Measurements from ENCODE around the gene BLVRA. TPM values are rescaled to one million over a fixed set of nuclear protein-coding genes. Genes with fewer than 3 reads are reported as not detected.

The BLVRA gene
- total RNA-seq, 1 donor from 2014 or later: 28.9 TPM

GRCh38 chr7:43764039-43764761, 5.7 kb downstream of the BLVRA start:
- no peaks in the 10 kb centered on the region for H3K9me3 Mint-ChIP-seq
- H3K4me1 Mint-ChIP-seq: peaks cover 26% of the 10 kb centered on the region
- H3K4me3 Mint-ChIP-seq: no peak overlapping the region
- H3K36me3 Mint-ChIP-seq: no peaks in the 10 kb centered on the region
- H3K27me3 Mint-ChIP-seq (ENCODE audit: low read depth): peaks cover 10% of the 10 kb centered on the region
- TF ChIP-seq CTCF (IDR thresholded peaks at IDR 0.05; ENCODE audit: unreplicated experiment): no peak
- peak overlapping the region; percentile 80 for H3K27ac Mint-ChIP-seq
- DNase-seq (ENCODE audit: low spot score in 2 of 2, unreplicated experiment in 2 of 2): no peak

GRCh38 chr7:43764807-43765491, 6.5 kb downstream of the BLVRA start:
- peaks cover 4% of the 10 kb centered on the region for H3K27me3 Mint-ChIP-seq (ENCODE audit: low read depth)
- no peak for DNase-seq (ENCODE audit: low spot score in 2 of 2, unreplicated experiment in 2 of 2)
- H3K4me3 Mint-ChIP-seq: no peak overlapping the region
- H3K27ac Mint-ChIP-seq: peak overlapping the region; percentile 80
- no peaks in the 10 kb centered on the region for H3K36me3 Mint-ChIP-seq
- TF ChIP-seq CTCF (IDR thresholded peaks at IDR 0.05; ENCODE audit: unreplicated experiment): no peak
- no peaks in the 10 kb centered on the region for H3K9me3 Mint-ChIP-seq
- peaks cover 23% of the 10 kb centered on the region for H3K4me1 Mint-ChIP-seq

- H3K4me3 Mint-ChIP-seq: no peak overlapping the region
- H3K36me3 Mint-ChIP-seq: no peaks in the 10 kb centered on the region
- TF ChIP-seq CTCF (IDR thresholded peaks at IDR 0.05; ENCODE audit: unreplicated experiment): no peak
- no peak for DNase-seq (ENCODE audit: low spot score in 2 of 2, unreplicated experiment in 2 of 2)
- peaks cover 23% of the 10 kb centered on the region for H3K4me1 Mint-ChIP-seq
- no peaks in the 10 kb centered on the region for H3K27me3 Mint-ChIP-seq (ENCODE audit: low read depth)
- H3K27ac Mint-ChIP-seq: no peak overlapping the region
- no peaks in the 10 kb centered on the region for H3K9me3 Mint-ChIP-seq
Observed at GRCh38 chr7:43766564-43766963, 8.1 kb downstream of the BLVRA start.

GRCh38 chr7:43767311-43767710, 8.8 kb downstream of the BLVRA start:
- H3K36me3 Mint-ChIP-seq: peaks cover 1% of the 10 kb centered on the region
- H3K4me3 Mint-ChIP-seq: no peak overlapping the region
- no peak for DNase-seq (ENCODE audit: low spot score in 2 of 2, unreplicated experiment in 2 of 2)
- no peaks in the 10 kb centered on the region for H3K9me3 Mint-ChIP-seq
- no peak overlapping the region for H3K27ac Mint-ChIP-seq
- peaks cover 23% of the 10 kb centered on the region for H3K4me1 Mint-ChIP-seq
- H3K27me3 Mint-ChIP-seq (ENCODE audit: low read depth): no peaks in the 10 kb centered on the region
- no peak for TF ChIP-seq CTCF (IDR thresholded peaks at IDR 0.05; ENCODE audit: unreplicated experiment)

- no peak for TF ChIP-seq CTCF (IDR thresholded peaks at IDR 0.05; ENCODE audit: unreplicated experiment)
- DNase-seq (ENCODE audit: low spot score in 2 of 2, unreplicated experiment in 2 of 2): no peak
- H3K4me1 Mint-ChIP-seq: peaks cover 17% of the 10 kb centered on the region
- H3K27ac Mint-ChIP-seq: no peak overlapping the region
- H3K9me3 Mint-ChIP-seq: no peaks in the 10 kb centered on the region
- peaks cover 8% of the 10 kb centered on the region for H3K36me3 Mint-ChIP-seq
- no peak overlapping the region for H3K4me3 Mint-ChIP-seq
- H3K27me3 Mint-ChIP-seq (ENCODE audit: low read depth): no peaks in the 10 kb centered on the region
Observed at GRCh38 chr7:43768201-43768886, 9.9 kb downstream of the BLVRA start.
